Activated CD8-positive, alpha-beta memory T cell treated with anti-CD3 and anti-CD28 coated beads for 36 hours (primary cell): ENCODE measurements around the gene KLC4. TPM values are rescaled to one million over a fixed set of nuclear protein-coding genes. Genes with fewer than 3 reads are reported as not detected.

Source experiments
- CTCF ChIA-PET: fragments of 350-600 bp; sonication (Branson Sonifier 250); formaldehyde crosslinking; loops from one replicate; lab custom pipeline; 2021; ENCODE audit warnings: antibody characterized with exemption; lab: Charles Lee
- POLR2A ChIA-PET: fragments of 350-600 bp; sonication (Branson Sonifier 250); formaldehyde crosslinking; loops from one replicate; lab custom pipeline; 2021; ENCODE audit warnings: antibody characterized with exemption; lab: Charles Lee
- total RNA-seq, 2 experiments: library from RNA; stranded (reverse); gene quantifications; one replicate each; pipeline ENCODE4 v1.2.3, GENCODE V29; 2021

Gene KLC4
- 1 to 10 TPM; 7.4 to 8.2 TPM for total RNA-seq

DNA sequence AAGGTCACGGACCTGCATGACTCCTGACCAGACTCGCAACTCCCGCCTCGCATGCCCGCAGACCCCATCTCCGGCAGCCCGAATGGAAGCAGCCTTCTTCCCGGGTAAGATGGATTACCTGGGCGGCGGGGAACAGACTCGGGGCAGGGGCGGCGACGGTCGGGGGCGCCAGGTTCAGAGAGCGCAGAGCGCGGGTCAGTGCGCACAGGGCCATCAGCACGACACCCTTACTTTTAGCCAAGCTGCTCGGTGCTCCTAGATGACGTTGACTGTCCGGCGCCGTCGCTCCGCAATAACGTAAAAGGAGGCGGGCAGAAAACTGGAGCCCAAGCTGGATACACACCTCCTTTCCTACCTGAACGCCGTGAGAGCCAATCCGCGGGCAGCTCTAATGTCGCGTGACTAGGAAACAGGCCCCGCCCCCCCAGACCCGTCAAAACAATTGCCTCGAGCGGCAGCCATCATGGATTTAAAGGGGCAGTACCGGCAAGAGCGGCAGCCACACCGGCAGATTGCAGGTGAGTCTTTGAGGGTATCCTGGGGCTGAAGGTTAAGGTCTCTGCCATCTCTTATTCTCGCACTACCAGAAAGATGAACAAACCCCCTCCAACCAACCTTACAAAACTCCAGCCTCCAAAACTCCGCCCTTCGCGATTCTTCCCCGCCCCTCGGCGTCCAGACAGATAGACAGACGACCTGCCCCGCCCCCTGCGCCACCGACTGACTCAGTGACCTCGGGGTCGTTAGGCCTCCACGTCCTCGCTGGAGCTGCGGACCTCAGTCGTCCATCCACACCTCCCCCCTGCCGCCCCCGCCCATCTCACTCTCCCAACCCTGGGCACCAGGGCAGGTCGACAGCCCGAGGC lies at the start of gene KLC4, which contains the start of gene MRPL2:
Gene KLC4, plus strand, starts transcription at position 464 of the 866 bp plus-strand sequence. CDS start 1,705 bp downstream, outside the sequence.
Gene MRPL2, minus strand, starts transcription at position 267 of the 866 bp plus-strand sequence. Its CDS starts 53 bp downstream, at position 214.
- ChIA-PET POLR2A (interaction anchor here (0.6 to 1.4 kb wide), 6 partner anchors 38 to 130 kb away, joined by 3 to 6 read pairs (median 4); partner anchors contain the start of genes KLHDC3, PEX6, PPP2R5D and RRP36), CTCF (interaction anchor here (0.7 to 1.2 kb wide), 4 partner anchors 57 to 158 kb away, joined by 3 to 5 read pairs (median 4); partner anchors contain the start of gene CNPY3)

DNA sequence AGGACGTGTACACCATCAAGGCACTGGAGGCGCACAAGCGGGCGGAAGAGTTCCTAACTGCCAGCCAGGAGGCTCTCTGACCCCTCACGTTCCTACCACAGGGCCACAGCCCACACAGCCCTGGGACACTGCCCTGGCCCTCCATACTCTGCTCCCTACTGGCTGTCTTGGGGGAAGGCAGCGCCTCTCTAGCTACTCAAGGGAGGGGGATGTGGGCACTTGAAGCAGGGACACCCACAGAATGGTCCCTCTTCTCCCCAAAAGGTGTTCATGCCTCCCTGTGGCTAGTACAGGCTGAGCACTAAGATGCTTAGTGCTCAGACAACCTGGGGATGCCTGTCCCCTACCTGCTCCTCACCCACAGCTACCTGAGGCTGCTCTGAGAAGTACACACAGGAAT lies 48.2 kb upstream of the KLC4 start:
- CTCF ChIA-PET, result interaction anchor here (1.5 kb wide), 1 partner anchor 133 kb away, joined by 5 read pairs; no protein-coding TSS in a partner anchor
- POLR2A ChIA-PET, result no interaction called here

DNA sequence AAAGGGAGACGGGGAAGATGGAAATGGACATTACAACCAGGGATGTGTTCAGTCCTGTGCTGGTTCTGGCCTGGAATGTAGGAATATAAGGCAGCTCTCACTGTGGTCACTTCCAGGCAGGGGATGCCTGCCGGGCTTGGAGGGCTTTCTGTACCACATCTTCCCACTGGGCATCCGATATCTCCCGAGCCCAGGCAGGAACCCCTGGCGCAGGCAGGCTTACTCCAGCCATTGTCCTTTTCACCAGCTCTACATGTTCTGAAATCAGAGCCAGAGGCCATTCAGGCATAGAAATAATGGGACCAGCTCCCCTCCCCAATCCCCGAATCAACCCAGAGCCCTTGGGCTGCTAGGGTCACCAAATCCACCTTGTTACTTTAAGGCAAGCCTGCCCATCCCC lies 47.1 kb upstream of the KLC4 start:
- ChIA-PET CTCF (no interaction called here), POLR2A (interaction anchor here (0.5 to 4.1 kb wide), 5 partner anchors 9 to 42 kb away, joined by 3 to 13 read pairs (median 8); partner anchors contain the start of genes PEX6 and PPP2R5D)

DNA sequence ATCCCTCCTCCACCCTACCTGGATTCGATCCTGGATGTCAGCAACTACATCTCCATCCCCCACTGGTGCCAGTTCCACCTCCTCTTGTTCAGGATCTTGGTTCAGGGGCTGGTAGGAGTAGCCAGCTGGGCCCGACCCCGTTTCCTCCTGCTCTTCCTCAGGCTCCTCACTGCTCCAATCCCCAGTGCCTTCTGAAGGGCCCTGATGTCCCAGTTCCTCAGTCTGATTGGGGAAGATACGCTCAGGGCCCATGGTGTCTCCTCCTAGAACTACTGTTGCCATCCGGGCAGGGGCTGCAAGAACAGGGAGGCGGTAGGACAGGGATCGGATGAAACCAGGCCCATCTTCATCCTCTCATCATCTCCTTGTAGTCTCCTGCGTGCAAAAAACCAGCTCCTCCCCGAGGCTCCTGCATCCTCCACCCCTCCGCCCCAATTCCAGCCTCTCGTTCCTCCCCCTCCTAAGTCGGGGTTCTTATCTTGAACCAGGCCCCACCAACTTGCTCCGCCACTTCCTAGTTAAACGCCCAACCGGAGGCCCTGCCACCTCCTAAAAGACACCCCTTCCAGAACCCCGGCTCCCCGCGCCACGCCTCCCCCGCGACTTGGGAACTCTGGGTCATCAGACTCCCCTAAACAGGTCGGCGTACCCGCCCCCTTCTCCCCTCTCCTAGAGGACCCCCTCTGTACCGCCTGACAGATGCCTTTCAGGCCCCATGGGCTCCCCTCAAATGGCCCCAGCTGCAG lies 46.2 kb upstream of the KLC4 start:
- ChIA-PET CTCF (interaction anchor here (0.6 to 1.7 kb wide), 3 partner anchors 19 to 130 kb away, joined by 3 to 6 read pairs (median 5); no protein-coding TSS in a partner anchor), POLR2A (interaction anchor here (0.5 to 4.1 kb wide), 12 partner anchors 9 to 200 kb away, joined by 3 to 13 read pairs (median 4); partner anchors contain the start of genes CNPY3, CUL7, MRPL2 and PEX6)

DNA sequence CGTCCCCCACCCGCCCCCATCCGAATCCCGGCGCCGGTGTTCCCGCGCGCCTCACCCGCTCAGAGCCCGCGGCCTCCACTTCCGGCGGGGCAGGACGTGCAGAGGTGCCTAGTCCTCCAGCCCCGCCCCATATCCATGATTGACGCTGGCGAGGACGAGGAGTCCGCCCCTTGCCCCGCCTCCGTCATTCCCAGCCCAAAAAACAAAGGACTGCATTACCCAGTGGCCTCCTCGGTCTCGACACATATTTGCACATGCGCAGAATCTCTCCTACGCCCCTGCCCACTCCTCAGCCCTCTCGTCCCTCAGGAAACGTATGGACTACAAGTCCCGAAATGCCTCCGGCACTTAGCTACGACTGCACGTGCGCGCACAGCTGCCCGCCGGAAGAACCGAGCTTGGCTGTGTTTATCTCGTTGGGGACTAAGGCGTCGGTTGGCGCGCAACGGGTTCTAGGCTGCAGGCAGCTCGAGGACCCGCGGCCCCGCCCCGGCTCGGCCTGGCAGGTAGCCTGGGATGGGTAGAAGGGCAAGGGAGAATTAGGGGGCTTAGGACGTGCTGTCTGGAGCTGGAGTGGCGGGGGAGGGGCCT lies 45.5 kb upstream of the KLC4 start, which contains the start of the genes KLHDC3 and MEA1:
Gene KLHDC3, plus strand, starts transcription at position 407 of the 591 bp plus-strand sequence. CDS start 2,944 bp downstream, outside the sequence.
Gene MEA1, minus strand, starts transcription at position 104 of the 591 bp plus-strand sequence. CDS start 133 bp downstream, outside the sequence.
- ChIA-PET POLR2A (interaction anchor here (0.6 to 4.1 kb wide), 10 partner anchors 9 to 156 kb away, joined by 3 to 13 read pairs (median 5); partner anchors contain the start of genes CNPY3, CUL7, KLC4 and MRPL2), CTCF (interaction anchor here (0.6 to 1.7 kb wide), 3 partner anchors 19 to 130 kb away, joined by 3 to 6 read pairs (median 5); no protein-coding TSS in a partner anchor)

DNA sequence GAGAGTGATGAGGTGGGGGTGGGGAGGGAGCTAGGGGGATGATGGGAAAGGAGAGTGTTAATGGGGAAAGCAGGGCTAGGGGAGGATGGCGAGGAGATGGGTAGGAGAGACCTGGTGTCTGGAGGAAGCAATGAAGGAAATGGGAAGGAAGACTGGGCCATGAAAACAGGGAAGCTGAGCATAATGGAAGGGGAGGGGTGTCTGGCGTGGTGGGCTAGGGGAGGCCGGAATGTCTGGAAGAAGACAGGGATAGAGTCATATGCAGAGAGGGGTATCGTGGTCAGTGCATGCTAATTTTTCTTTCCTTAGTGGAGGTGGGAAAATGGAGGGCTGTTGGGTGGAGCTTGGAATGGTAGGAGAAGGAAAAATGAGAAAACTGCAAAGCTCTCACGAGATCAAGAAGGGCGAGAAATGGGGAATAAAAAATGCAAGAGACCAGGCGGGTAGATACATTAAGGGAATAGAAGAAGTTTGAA lies 45.0 kb upstream of the KLC4 start:
- CTCF ChIA-PET, result interaction anchor here (0.5 to 1.7 kb wide), 3 partner anchors 129 to 562 kb away, joined by 3 to 6 read pairs (median 4); partner anchors contain the start of genes POLH and XPO5
- POLR2A ChIA-PET, result interaction anchor here (1.0 to 4.1 kb wide), 6 partner anchors 11 to 85 kb away, joined by 5 to 13 read pairs (median 8); partner anchors contain the start of genes CNPY3, CUL7, KLC4 and MRPL2

DNA sequence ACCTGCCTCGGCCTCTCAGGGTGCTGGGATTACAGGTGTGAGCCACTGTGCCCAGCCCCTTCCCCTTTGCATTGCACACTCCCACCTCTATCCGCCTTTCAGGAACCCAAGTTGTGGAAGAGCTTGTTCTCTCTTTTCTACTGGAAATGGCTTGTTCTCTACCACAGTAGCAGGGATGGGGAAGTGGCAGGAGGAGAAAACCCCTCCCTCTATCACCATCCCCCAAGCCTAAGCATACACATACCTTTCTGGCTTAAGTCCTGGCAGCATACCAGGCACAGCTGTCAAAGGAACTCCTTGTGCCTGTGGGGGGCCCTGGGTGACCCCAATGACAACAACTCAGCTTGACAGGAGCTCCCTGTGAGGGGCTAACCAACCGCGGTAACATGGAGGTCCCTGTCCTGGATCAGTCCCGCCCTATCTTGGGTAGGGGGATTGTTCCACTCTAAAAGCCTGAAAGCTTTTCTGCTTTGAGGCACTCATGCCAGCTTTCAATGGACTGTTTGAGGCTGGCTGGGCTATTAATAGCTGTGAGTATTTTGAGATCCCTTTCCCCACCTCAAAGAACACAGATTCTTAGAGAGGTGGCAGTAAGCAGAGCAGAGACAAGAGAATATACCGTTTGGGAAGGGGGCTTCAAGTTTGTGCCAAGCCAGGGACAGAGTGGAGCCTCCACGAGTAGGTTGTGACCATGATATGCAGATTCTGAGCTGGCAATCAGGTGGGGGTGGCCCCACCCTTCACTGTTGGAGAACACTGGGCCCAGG lies 43.1 kb upstream of the KLC4 start:
- POLR2A ChIA-PET, result interaction anchor here (4.1 kb wide), 1 partner anchor 38 kb away, joined by 13 read pairs; the partner anchor contains the start of gene PEX6
- CTCF ChIA-PET, result interaction anchor here (0.6 to 1.0 kb wide), 2 partner anchors 18 to 32 kb away, joined by 3 read pairs; partner anchors contain the start of gene PPP2R5D

DNA sequence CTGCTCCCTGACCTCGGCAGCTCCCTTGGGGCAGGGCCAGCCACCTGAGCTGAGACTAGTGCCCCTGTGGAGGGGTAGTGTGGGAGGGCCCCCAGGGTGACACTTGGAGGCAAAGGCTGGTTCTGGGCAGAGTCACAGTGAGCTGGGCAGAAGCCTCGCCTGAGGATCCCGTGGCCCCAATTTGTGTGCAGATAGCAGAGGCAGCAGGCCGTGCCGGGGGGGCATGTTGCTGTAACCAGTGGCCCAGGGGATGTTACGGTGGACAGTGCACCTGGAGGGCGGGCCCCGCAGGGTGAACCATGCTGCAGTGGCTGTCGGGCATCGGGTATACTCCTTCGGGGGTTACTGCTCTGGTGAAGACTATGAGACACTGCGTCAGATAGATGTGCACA lies 42.5 kb upstream of the KLC4 start:
- POLR2A ChIA-PET, result no interaction called here
- CTCF ChIA-PET, result interaction anchor here (0.6 kb wide), 1 partner anchor 17 kb away, joined by 3 read pairs; no protein-coding TSS in a partner anchor

DNA sequence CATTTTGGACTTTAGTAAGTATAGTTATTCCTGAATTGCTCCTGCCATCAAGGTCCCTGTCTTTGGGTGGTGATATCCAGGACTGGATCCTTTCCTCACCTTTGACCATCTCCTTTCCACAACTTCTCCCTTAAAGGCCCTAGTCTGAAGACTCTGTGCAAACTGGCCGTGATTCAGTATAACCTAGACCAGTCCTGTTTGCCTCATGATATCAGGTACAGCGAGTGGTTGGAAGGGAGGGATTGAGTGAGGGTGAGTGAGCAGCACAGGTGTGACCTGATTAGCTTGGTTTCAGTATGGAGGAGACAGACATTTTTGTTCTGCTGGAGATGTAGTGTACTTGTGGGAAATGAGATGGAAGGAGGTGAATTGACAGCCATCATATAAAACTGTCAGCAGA lies 40.3 kb upstream of the KLC4 start:
- ChIA-PET POLR2A (no interaction called here), CTCF (no interaction called here)

DNA sequence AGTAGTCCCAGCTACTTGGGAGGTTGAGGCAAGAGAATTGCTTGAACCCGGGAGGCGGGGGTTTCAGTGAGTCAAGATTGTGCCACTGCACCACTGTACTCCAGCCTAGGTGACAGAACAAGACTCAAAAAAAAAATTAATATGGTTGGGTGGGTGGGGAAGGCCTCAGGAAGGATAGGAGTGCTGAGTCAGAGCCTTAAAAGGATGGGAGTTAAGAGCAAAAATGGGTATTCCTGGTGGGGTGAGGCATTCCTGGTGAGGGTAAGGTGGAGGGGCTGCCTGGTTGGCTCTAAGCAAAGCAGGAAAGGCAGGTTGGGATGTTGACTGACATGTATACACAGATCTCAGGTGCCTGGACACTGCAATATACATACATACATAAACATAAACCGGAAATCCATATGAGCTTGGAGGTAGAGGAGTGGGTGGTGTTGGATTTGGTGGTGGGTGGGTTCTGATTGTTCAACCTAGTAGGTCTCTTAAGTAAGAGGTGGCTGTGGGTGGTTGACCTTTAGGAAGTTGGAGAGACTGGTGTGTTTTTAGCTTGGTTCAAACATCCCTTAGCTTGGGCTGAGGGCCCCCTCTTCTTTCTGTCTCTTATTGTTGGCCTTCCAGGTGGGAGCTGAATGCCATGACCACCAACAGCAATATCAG lies 39.3 kb upstream of the KLC4 start:
- ChIA-PET CTCF (interaction anchor here (1.1 kb wide), 1 partner anchor 124 kb away, joined by 7 read pairs; no protein-coding TSS in a partner anchor), POLR2A (interaction anchor here (0.6 to 2.4 kb wide), 5 partner anchors 13 to 123 kb away, joined by 3 to 10 read pairs (median 4); partner anchors contain the start of gene PEX6)

DNA sequence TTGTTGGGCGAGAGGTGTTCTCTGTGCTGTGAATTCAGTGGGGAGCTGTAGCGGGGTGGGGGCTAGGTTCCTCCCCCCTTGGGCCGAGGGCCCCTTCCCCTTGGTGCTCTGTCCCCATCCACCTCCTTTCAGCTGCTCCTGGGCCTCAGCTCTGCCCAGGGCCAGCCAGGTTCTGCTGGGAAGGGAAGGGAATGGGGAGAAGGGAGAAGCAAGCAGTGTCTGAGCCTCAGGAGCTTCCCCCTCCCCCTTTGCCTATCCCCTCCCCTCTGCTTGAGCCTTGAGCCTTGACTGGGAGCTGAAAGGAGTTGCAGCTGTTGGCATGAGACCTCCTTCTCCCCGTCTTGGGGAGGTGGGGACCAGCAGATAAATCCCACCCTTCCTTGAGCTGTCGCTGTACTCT lies 38.6 kb upstream of the KLC4 start:
- CTCF ChIA-PET, result interaction anchor here (0.9 to 1.9 kb wide), 4 partner anchors 16 to 123 kb away, joined by 3 to 7 read pairs (median 4); no protein-coding TSS in a partner anchor
- POLR2A ChIA-PET, result interaction anchor here (0.6 to 2.4 kb wide), 7 partner anchors 12 to 122 kb away, joined by 3 to 10 read pairs (median 4); partner anchors contain the start of genes CNPY3, KLC4, MRPL2 and PEX6

DNA sequence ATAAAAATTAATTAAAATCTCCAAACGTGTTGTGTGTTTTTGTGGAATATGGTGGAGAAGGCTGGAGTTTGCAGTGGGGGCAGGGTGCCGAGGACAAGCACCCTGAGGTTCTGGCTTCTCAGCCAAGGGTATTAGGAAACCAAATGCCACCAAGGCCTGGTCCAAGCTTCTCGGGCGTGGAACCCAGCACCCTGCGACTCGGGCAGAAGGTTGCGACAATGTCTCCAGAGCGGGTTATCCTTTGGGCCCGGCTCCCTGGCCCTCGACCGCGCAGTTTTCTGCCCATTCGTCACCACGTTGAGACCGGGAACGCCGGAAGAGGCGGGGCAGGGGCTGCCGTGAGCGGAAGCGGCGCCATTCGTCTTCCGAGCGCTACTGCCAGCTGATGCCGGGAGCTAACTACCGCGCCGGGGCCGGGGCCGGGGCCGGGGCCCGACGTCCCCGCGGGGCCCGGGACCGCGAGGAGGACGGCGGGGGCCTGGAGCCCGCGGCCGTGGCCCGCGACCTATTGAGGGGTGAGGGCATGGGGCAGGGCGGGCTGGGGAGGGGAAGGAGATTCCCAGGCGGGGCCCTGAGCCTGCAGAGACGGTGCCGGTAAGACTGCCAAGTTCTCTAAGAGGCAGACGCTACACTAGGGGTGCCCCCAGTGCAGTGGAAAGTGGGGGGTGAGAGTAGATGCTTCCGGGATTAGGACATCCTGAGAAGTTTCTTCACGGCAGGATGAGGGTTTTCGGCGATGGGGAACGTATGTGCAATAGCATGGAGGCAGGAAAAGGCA lies 38.0 kb upstream of the KLC4 start, which contains the start of gene RRP36:
Gene RRP36, plus strand, starts transcription at position 354 of the 778 bp plus-strand sequence. Its CDS starts 32 bp downstream, at position 386.
- CTCF ChIA-PET, result interaction anchor here (0.8 to 1.9 kb wide), 6 partner anchors 15 to 122 kb away, joined by 3 to 7 read pairs (median 4); no protein-coding TSS in a partner anchor

DNA sequence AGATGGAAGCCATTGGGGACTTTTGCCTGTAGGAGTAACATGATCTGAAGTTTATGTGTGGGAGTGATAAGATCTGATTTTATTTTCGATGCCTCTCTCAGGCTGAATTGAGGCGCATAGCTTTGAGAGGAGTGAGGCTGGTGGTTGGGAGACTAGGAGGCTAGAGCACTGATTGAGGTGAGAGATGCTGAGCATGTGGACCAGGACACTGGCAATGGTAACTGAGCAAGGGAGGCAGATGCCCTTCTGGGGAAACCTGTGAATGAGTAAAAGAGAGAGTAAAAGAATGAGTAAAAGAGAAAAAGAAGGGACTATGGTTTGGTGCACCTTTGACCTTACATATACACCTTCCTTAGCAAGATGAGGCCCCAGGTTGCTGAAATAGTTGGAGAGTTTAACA lies 35.0 kb upstream of the KLC4 start:
- ChIA-PET POLR2A (interaction anchor here (1.0 kb wide), 1 partner anchor 29 kb away, joined by 3 read pairs; the partner anchor contains the start of gene CUL7), CTCF (no interaction called here)

More for the DNA sequence above, 38.0 kb upstream of the KLC4 start, which contains the start of gene RRP36:
- POLR2A ChIA-PET, result interaction anchor here (0.7 to 2.4 kb wide), 6 partner anchors 32 to 773 kb away, joined by 3 to 10 read pairs (median 5); partner anchors contain the start of genes CNPY3, CUL7, KLC4 and MRPL2

DNA sequence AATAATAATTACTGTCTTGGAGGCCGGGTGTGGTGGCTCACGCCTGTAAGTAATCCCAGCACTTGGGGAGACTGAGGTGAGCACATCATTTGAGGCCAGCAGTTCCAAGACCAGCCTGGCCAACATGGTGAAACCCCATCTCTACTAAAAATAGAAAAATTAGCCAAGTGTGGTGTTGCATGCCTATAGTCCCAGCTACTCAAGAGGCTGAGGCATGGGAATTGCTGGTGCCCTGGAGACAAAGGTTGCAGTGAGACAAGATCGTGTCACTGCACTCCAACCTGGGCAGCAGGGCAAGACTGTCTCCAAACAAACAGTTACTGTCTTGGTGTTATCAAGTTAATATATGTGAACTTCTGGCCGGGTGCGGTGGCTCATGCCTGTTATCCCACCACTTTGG lies 33.1 kb upstream of the KLC4 start:
- CTCF ChIA-PET, result interaction anchor here (0.5 to 1.0 kb wide), 2 partner anchors 8 to 11 kb away, joined by 3 read pairs; no protein-coding TSS in a partner anchor

DNA sequence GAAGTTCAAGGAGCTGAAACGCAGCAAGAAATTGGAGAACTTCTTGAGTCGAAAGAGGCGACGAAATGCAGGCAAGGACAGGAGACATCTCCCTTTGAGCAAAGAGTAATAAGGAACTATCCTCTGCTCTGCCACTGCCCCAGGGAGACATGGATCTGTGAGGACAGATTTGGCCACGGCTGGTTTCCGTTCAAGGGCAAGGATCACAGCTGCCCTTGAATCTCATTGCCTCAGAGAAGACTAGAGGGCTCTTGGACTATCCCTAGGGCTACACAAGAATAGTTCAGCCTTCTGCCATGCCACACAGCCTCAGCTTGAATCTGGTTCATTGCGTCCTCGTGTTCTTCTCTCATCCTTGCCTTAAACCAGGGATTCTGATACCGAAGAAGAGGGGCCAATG lies 30.3 kb upstream of the KLC4 start:
- POLR2A ChIA-PET, result interaction anchor here (0.7 kb wide), 1 partner anchor 23 kb away, joined by 3 read pairs; no protein-coding TSS in a partner anchor
- CTCF ChIA-PET, result no interaction called here

More for the DNA sequence above, 33.1 kb upstream of the KLC4 start:
- POLR2A ChIA-PET, result no interaction called here
